Upper lobe of right lung (tissue), 1 donor: ENCODE measurements around the gene AGTPBP1. TPM values are rescaled to one million over a fixed set of nuclear protein-coding genes. Genes with fewer than 3 reads are reported as not detected.
A peak's percentile ranks its signal among the peaks of the same experiment; 100 is the strongest.

Experiments
- ATAC-seq: fragments of 200-7000 bp; cut with Tn5 transposase; one replicate; pipeline ENCODE4 v1.9.1; 2020; ENCODE audit warnings: mild to moderate bottlenecking, moderate library complexity
- DNase-seq: peaks from one replicate; pipeline ENCODE4 v3.0.0-alpha.2; 2020
- H3K27ac ChIP-seq: fragments of 200-600 bp; one replicate; pipeline ENCODE4 v1.8.0; 2022
- H3K27me3 ChIP-seq: fragments of 200-600 bp; one replicate; pipeline ENCODE4 v1.8.0; 2022; ENCODE audit warnings: mild to moderate bottlenecking
- H3K36me3 ChIP-seq: fragments of 200-600 bp; one replicate; pipeline ENCODE4 v1.8.0; 2022
- H3K4me1 ChIP-seq: fragments of 200-600 bp; one replicate; pipeline ENCODE4 v1.8.0; 2022
- H3K4me3 ChIP-seq: fragments of 200-600 bp; one replicate; pipeline ENCODE4 v1.8.0; 2022; ENCODE audit warnings: mild to moderate bottlenecking
- H3K9me3 ChIP-seq: fragments of 200-600 bp; one replicate; pipeline ENCODE4 v1.8.0; 2022
- intact Hi-C: fragments of 100-400 bp; cut with DNase I; formaldehyde crosslinking; loops from one replicate; pipeline ENCODE4 v1.11.0; 2022
- total RNA-seq: library from RNA; stranded (reverse); fragmentation: NEBNext Ultra II Directional; extraction: Animal tissue kit (Norgen Biotek cat#: 25700); gene quantifications from one replicate; pipeline ENCODE4 v1.2.1, GENCODE V29; 2021
- TF ChIP-seq, protein P1 (sequence below): fragments of 200-600 bp; IDR thresholded peaks from one replicate; pipeline ENCODE4 v1.8.0; 2022; ENCODE audit warnings: antibody characterized with exemption
- donor health status: DM: no; HTN: yes; CAD: no; lungs with severe emphysema.

Gene AGTPBP1
- total RNA-seq, 1 donor from 2014 or later = 51.7 TPM

- no peak for ATAC-seq
- intact Hi-C loops = no loop called here
These were observed 1.0 kb downstream of the AGTPBP1 start for GRCh38 chr9:85740787-85741094.

DNA sequence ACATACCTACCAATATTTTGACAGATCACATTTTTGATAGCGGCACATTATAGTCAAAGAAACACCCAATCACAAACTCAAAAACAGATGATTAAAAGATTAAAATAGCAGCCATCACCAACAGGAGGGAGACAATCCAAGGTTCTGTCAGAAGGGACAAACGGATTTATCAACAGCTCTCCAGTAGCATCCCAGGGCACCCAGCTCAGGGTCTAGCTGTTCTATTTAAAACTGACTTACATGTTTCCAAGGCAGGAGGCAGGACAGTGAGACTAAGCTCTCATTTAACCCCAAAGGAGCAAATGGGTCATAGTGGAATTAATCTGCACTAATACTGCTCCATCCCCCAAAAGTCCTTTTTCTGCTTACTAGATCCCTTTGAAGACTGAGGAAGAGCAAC lies 3.2 kb downstream of the AGTPBP1 start:
- DNase-seq (no peak), ATAC-seq (no peak)
- Histone ChIP-seq H3K4me3 (no peak overlapping the region), H3K36me3 (no peaks in the 10 kb centered on the region), H3K27ac (no peak overlapping the region), H3K27me3 (no peaks in the 10 kb centered on the region), H3K4me1 (peaks cover 17% of the 10 kb centered on the region), H3K9me3 (no peaks in the 10 kb centered on the region)
- intact Hi-C loops = no loop called here
- TF ChIP-seq, protein P1, sequence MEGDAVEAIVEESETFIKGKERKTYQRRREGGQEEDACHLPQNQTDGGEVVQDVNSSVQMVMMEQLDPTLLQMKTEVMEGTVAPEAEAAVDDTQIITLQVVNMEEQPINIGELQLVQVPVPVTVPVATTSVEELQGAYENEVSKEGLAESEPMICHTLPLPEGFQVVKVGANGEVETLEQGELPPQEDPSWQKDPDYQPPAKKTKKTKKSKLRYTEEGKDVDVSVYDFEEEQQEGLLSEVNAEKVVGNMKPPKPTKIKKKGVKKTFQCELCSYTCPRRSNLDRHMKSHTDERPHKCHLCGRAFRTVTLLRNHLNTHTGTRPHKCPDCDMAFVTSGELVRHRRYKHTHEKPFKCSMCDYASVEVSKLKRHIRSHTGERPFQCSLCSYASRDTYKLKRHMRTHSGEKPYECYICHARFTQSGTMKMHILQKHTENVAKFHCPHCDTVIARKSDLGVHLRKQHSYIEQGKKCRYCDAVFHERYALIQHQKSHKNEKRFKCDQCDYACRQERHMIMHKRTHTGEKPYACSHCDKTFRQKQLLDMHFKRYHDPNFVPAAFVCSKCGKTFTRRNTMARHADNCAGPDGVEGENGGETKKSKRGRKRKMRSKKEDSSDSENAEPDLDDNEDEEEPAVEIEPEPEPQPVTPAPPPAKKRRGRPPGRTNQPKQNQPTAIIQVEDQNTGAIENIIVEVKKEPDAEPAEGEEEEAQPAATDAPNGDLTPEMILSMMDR = no peak

More at GRCh38 chr9:85740787-85741094, 1.0 kb downstream of the AGTPBP1 start:
- Histone ChIP-seq H3K36me3 (no peaks in the 10 kb centered on the region), H3K27ac (peak overlapping the region; percentile 93), H3K4me1 (peaks cover 17% of the 10 kb centered on the region), H3K4me3 (peak overlapping the region; percentile 94), H3K9me3 (no peaks in the 10 kb centered on the region), H3K27me3 (no peaks in the 10 kb centered on the region)
- TF ChIP-seq, protein P1 = no peak
- no peak for DNase-seq

- DNase-seq (no peak), ATAC-seq (no peak)
- TF ChIP-seq, protein P1 = no peak
- H3K4me3 ChIP-seq = no peak overlapping the region
- no peaks in the 10 kb centered on the region for H3K36me3 ChIP-seq
- H3K9me3 ChIP-seq = no peaks in the 10 kb centered on the region
- H3K27ac ChIP-seq = no peak overlapping the region
- H3K4me1 ChIP-seq = peaks cover 13% of the 10 kb centered on the region
- no peaks in the 10 kb centered on the region for H3K27me3 ChIP-seq
- intact Hi-C loops = no loop called here
These were observed 4.1 kb downstream of the AGTPBP1 start for GRCh38 chr9:85737671-85738070.

DNA sequence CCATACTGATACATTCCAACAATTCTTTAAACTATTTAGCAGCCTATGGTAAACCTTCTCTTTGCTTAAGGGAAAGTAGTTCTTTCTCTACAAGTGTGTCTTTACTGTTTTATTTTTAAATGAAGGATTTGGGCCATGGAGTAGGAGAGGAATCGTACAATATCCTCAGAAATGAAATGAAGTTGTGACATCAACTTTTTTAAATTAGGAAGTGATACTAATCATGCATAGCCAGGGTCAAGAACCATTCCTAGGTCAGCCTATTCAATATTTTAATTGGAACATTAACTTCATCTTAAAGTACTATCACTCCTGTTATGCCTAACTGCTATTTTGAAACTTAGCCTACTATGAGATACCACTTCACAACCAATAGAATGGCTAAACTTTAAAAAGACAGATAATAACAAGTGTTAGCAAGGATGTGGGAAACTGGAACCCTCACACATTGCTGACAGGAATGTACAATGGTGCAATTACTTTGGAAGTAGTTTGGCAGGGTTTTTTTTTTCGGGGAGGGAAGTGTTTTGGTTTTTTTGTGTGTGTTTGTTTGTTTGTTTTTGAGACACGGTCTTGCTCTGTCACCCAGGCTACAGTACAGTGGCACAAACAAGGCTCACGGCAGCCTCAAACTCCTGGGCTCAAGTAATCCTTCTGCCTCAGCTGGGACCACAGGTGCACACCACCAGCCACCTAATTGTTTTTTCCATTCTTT lies 10.7 kb downstream of the AGTPBP1 start:
- peak; percentile 23 for ATAC-seq
- Histone ChIP-seq H3K4me1 (peaks cover 15% of the 10 kb centered on the region), H3K9me3 (no peaks in the 10 kb centered on the region), H3K27me3 (no peaks in the 10 kb centered on the region), H3K27ac (no peak overlapping the region), H3K36me3 (no peaks in the 10 kb centered on the region), H3K4me3 (no peak overlapping the region)
- no peak for DNase-seq
- intact Hi-C loops = no loop called here
- TF ChIP-seq, protein P1 = no peak

DNA sequence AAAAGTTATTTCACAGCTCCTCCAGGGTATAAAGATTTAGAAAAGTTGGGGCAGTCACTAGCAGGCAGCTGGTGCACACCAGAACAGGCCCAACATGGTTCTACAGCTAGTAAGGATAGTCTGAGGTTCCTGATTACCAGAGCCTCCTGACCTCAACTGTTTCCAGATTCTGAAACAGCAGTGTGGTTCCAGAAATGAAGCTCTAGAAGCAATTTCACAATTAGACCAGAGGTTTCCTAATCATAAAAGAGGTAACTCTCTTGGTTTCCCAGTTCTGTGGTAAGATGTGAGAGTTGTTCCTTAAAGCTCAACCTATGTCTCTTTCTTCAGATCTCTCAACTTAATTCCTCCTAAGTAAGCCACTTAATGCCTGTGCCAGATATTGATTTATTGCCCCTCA lies 11.9 kb downstream of the AGTPBP1 start:
- DNase-seq = no peak

More for the DNA sequence above, 11.9 kb downstream of the AGTPBP1 start:
- peak; percentile 88 for ATAC-seq
- H3K27ac ChIP-seq = no peak overlapping the region
- H3K4me1 ChIP-seq = peaks cover 15% of the 10 kb centered on the region
- TF ChIP-seq, protein P1 = no peak
- intact Hi-C loops = no loop called here
- H3K36me3 ChIP-seq = no peaks in the 10 kb centered on the region
- H3K27me3 ChIP-seq = no peaks in the 10 kb centered on the region
- H3K9me3 ChIP-seq = no peaks in the 10 kb centered on the region
- no peak overlapping the region for H3K4me3 ChIP-seq
